Ascending aorta (tissue), 2 donors: ENCODE data around the gene MICB. TPM values are rescaled to one million over a fixed set of nuclear protein-coding genes. Genes with fewer than 3 reads are reported as not detected.
A peak's percentile ranks its signal among the peaks of the same experiment; 100 is the strongest.

Source experiments
- DNase-seq, 2 donors: peaks; one replicate each; pipeline ENCODE4 v3.0.0-alpha.2; 2019; ENCODE audit warnings: low spot score in 2 of 2
- H3K27ac ChIP-seq, 2 donors: fragments of 200-600 bp; sonication (generic); one replicate each; pipeline ENCODE4 v1.5.1; 2016 to 2017; ENCODE audit warnings: mild to moderate bottlenecking in 1 of 2
- H3K27me3 ChIP-seq: fragments of 200-600 bp; sonication (generic); one replicate; pipeline ENCODE4 v1.5.1; 2017
- H3K36me3 ChIP-seq, 2 donors: fragments of 200-600 bp; sonication (generic); one replicate each; pipeline ENCODE4 v1.5.1; 2016
- H3K4me1 ChIP-seq, 2 donors: fragments of 200-600 bp; sonication (generic); one replicate each; pipeline ENCODE4 v1.5.1; 2016 to 2017; ENCODE audit warnings: mild to moderate bottlenecking in 1 of 2
- H3K4me3 ChIP-seq, 2 donors: fragments of 200-600 bp; sonication (generic); one replicate each; pipeline ENCODE4 v1.5.1; 2016 to 2017; ENCODE audit warnings: mild to moderate bottlenecking in 1 of 2
- H3K9me3 ChIP-seq, 2 donors: fragments of 200-600 bp; sonication (generic); one replicate each; pipeline ENCODE4 v1.5.1; 2016
- CTCF ChIP-seq, 3 experiments: fragments of 200-600 bp in 2 of 3; fragments of 450-650 bp in 1 of 3; sonication (generic) in 2 of 3; IDR thresholded peaks; one replicate each; pipeline ENCODE4 v1.5.1; 2016 to 2019; ENCODE audit warnings: antibody characterized with exemption in 3 of 3, mild to moderate bottlenecking in 1 of 3, moderate library complexity in 1 of 3
- intact Hi-C: fragments of 100-400 bp; cut with DNase I; formaldehyde crosslinking; loops from one replicate; pipeline ENCODE4 v1.15.1; 2023
- total RNA-seq: library from RNA; depleted of rRNA; stranded (reverse); fragments of >200 nt; gene quantifications from one replicate; pipeline ENCODE4 v1.1.0, GENCODE V29; 2016

The MICB gene
- total RNA-seq, 1 donor from 2014 or later = 0.11 TPM

GRCh38 chr6:31510007-31510406, 12.1 kb downstream of the MICB start:
- H3K36me3 ChIP-seq = peaks cover 8 to 14% of the 10 kb centered on the region in 2 donors
- H3K27ac ChIP-seq = no peak overlapping the region
- H3K4me1 ChIP-seq = no peaks in the 10 kb centered on the region
- intact Hi-C loops = no loop called here
- TF ChIP-seq CTCF (IDR thresholded peaks at IDR 0.05) = no peak
- no peak overlapping the region for H3K4me3 ChIP-seq
- DNase-seq = peak in 1 of 2 donors; percentile 16
- H3K9me3 ChIP-seq = no peaks in the 10 kb centered on the region
- no peaks in the 10 kb centered on the region for H3K27me3 ChIP-seq

GRCh38 chr6:31513456-31514165, 15.7 kb downstream of the MICB start:
- Histone ChIP-seq H3K27me3 (no peaks in the 10 kb centered on the region), H3K36me3 (peaks cover 4 to 14% of the 10 kb centered on the region in 2 donors), H3K4me1 (no peaks in the 10 kb centered on the region), H3K4me3 (no peak overlapping the region), H3K9me3 (no peaks in the 10 kb centered on the region), H3K27ac (no peak overlapping the region)
- no peak for TF ChIP-seq CTCF (IDR thresholded peaks at IDR 0.05)
- intact Hi-C loops = no loop called here
- no peak for DNase-seq

- no peaks in the 10 kb centered on the region for H3K9me3 ChIP-seq
- no peak for DNase-seq
- intact Hi-C loops = no loop called here
- H3K4me3 ChIP-seq = no peak overlapping the region
- TF ChIP-seq CTCF (IDR thresholded peaks at IDR 0.05) = no peak
- H3K36me3 ChIP-seq = no peaks in the 10 kb centered on the region
- H3K27me3 ChIP-seq = no peaks in the 10 kb centered on the region
- H3K4me1 ChIP-seq = no peaks in the 10 kb centered on the region
- no peak overlapping the region for H3K27ac ChIP-seq
These were observed 23.9 kb downstream of the MICB start for GRCh38 chr6:31521835-31522234.

GRCh38 chr6:31525553-31525931, 27.6 kb downstream of the MICB start:
- TF ChIP-seq CTCF (IDR thresholded peaks at IDR 0.05) = no peak
- Histone ChIP-seq H3K9me3 (no peaks in the 10 kb centered on the region), H3K4me1 (no peaks in the 10 kb centered on the region), H3K4me3 (no peak overlapping the region), H3K27me3 (no peaks in the 10 kb centered on the region), H3K27ac (no peak overlapping the region), H3K36me3 (peaks cover 0 to 12% of the 10 kb centered on the region in 2 donors)
- intact Hi-C loops = loop anchor here (5.0 kb wide), 1 partner anchor 33 kb away; no protein-coding TSS in a partner anchor
- peak in 1 of 2 donors; percentile 31 for DNase-seq

GRCh38 chr6:31525932-31526591, 28.1 kb downstream of the MICB start:
- Histone ChIP-seq H3K4me3 (no peak overlapping the region), H3K9me3 (no peaks in the 10 kb centered on the region), H3K27ac (no peak overlapping the region), H3K27me3 (no peaks in the 10 kb centered on the region), H3K36me3 (peaks cover 5 to 17% of the 10 kb centered on the region in 2 donors), H3K4me1 (no peaks in the 10 kb centered on the region)
- no peak for TF ChIP-seq CTCF (IDR thresholded peaks at IDR 0.05)
- intact Hi-C loops = loop anchor here (5.0 kb wide), 1 partner anchor 34 kb away; no protein-coding TSS in a partner anchor
- peak in 1 of 2 donors; percentile 48 for DNase-seq
